ENCODE data around the gene BTBD9. TPM values are rescaled to one million over a fixed set of nuclear protein-coding genes. Genes with fewer than 3 reads are reported as not detected.
"Not testable (repeated sequence)": the region's sequence is repeated elsewhere in the genome, so short reads cannot be mapped to it uniquely, and the experiment has no call there.

BTBD9 gene
- polyA plus RNA-seq, 1 donor, result 7.7 TPM

DNA sequence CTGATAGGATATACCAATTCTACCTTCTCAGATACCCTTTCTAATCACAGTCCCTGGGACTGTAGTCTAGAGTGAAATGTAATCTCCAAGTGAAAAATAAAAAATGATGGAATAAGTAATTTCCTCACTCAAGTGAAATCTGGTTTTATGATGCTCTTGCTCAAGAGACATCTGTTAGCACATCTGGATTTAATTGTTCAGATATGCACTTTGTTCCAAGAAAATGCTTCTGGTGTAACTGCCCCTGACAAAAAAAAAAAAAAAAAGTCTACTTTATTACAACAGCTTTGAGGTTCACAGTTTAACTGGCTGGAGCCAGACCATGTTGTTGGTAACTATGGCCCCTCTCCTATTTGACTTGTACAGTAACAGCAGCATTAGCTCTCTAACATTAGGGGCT lies 251.8 kb downstream of the BTBD9 start:
- DNase-seq (ENCODE audit: low read depth), result peak; percentile 65

DNA sequence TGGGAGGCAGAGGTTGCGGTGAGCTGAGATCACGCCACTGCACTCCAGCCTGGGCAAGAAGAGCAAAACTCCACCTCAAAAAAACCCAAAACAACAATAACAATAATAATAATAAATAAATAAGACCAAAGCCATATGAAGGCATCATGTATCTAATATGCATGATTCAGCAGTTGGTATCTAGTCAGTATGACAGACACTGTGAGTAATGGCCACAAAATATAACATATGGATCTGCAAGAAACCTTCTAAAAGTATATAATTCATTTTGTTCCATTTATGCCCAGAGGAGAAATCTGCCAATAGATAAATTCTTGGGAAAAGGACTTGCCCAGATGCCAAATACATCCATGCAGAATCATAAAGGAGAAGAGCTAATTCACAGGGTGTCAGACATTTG lies 252.3 kb downstream of the BTBD9 start:
- DNase-seq (ENCODE audit: low read depth), result no peak

DNA sequence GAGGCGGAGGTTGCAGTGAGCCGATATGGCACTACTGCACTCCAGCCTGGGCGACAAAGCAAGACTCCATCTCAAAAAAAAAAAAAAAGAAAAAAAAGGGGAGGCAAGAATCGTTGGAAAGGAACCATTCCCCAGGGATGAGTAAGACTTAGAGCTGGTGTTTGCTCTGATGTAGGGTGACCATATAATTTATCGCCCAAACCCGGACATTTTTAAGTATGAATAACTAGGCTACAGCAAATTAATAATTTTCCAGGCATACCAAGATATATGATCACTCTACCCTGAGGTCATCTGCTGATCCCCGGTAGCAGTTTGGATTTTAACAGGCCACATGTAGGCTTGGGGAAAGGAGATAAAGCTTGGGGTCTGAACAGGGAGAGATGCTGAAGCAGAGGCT lies 260.9 kb downstream of the BTBD9 start:
- DNase-seq (ENCODE audit: low read depth), result no peak

DNA sequence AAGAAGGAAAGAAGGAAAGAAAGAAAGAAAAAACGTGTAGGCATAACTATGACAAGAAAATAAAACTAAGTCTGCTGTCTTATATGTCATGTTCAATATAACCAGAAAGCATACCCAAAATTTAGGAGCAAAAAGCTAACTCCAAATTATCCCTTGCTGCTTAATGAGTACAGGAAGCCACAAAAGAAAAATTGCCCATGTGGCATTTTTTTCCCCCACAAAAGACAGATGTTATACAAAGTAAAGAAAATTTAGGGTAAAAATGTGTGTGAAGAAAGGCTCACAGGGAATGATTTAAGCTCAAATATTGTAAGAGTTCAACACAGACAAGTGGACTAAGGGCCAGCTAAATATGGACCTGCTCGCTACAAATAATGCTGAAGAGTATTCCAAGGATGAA lies 263.8 kb downstream of the BTBD9 start:
- DNase-seq (ENCODE audit: low read depth), result no peak

DNA sequence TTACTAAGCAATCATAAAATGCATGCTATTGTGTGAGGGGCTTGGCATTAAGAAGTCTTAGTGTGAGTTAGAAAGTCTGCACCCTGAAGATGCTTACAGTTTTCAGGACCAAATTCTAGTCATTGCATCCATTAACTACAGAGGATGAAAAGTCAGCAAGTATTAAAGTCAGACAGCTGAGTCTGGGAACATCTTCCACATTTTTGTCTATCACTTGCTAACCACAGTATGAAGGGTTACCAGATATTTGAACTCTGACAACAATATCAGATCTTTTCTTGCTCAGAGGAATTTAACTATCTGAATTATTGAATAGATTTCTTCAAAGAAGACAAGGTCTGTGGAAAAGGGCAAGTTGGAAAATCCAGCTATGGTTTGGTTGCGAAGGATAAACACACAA lies 264.4 kb downstream of the BTBD9 start:
- DNase-seq (ENCODE audit: low read depth), result no peak

DNA sequence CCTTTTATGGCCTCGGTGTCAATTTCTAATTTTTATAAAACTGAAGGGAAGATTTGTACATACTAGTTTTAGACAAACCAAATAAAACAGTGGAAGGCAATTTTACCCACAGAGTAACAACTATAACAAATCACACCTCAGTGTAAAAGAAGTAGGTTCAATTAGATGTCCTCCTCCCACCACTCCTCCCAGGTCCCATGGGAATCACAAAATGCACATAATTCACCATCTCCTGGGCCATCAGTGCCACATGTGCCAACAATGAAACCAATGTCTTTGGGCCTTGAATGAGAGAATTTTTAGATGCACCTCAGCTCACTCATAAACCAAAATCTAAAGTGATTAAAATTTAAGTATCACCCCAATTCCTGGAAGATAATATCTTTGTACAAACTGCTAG lies 267.8 kb downstream of the BTBD9 start:
- no peak for DNase-seq (ENCODE audit: low read depth)

DNA sequence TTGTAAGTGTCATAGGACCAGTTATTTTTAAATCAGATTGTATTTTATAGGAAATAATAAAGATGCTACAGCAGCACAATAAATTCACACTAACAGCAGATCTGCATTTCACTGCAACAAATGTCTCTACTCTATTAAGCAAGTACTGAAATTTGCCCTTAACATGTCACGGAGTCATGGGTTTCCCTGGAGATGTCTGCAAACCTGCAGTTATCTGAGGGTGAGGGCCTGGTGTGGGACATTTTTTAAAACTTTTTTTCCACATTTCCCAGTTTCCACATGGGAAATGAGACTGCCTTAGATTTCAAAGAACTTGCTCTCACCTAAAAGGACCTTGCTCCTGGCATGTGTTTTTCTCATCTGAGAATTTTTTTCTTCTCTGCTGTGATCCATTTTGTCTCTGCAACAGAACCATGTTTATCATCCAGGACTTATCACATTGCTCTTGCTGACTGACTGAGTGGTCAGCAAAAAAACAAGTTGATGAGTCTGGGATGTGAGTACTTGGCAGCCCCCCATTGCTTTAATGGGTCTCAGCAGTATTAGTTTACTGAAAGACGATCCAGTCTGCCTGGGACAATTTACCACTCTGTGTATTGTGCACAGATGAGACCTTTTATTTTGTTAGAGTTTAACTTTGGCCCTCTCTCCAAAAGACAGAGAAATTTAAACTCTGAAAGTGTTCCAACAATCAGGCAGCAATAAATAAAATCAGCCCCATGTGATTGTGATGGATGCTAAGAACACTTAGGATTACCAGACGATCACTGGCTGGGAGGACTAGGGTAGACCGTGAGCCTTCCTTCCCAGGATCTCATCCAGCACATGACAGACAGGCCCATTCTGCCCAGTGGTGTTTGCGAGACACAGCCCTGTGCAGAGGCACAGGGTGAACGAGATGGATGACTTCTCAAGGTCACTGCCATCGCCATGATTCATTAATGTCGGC lies 268.8 kb downstream of the BTBD9 start:
- DNase-seq (ENCODE audit: low read depth), result no peak

DNA sequence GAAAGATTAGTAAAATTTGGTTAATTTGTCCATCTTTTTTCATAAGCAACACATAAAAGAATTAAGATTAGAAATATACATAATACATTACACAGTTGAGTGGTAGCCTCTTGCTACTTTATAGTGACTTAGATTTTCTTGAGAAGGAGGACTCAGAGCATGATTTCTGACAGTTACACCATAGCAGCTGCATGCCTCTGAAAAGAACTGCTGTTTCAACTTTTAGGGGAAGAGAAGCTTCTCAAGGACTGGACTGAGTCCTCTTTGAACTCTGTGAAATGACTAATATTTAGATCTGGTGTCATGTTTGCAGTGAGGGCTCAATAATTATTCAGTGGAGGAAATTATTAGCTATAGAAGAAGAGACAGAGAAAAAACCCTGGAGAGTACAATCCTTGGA lies 272.5 kb downstream of the BTBD9 start:
- DNase-seq (ENCODE audit: low read depth), result no peak

DNA sequence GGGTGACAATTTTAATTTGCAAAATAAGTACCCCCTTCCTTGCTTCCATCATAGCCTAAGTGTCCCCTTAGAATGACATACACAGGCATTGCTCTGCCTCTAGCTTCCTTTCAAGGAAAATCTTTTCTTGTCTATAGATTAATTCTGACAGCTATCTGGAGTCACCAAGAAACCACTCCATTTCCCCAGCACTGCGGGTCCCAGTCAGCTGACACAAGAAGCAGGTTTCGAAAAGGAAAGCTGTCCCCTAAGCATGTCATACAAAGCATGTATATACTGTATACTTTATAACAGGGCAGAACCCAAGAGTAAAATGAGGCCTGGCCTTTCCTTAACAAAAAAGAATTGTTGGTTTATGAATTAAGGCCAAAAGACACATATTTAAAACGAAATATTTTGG lies 273.5 kb downstream of the BTBD9 start:
- no peak for DNase-seq (ENCODE audit: low read depth)

DNA sequence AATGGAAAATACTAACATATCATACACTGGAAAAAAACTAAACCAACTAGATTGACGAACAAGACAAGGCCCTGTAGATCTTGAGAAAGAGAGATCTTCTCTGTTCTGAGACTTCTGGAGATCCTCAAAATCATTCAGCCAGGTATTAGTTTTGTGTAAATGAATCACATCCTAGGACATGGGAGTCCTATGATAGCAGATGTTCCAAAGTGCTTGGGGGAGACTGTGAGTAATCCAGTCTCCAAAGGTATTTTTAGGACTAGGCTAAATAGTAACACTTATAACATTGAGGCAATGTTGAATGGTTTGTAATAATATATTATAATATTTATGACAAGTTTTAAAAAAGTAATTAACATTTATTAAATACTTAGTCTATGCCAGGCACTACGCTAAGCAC lies 275.0 kb downstream of the BTBD9 start:
- DNase-seq (ENCODE audit: low read depth), result no peak

DNA sequence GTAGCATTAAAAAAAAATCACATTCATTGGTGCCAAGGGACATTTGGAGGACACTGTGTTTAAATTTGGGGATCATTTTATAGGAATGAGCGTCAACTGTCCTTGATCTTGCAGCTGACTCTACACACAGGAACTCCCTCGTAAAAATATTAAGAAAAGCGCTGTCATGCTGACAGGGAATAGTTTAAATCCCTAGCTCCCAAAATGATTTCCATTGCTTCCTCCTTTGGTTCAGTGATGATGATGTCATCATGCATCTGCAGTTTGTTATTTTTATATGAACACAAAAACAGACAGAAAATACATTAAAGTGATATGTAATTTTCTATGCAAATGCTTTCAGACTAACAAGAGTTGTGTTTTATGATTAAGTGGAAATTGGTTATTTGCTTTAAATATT lies 275.6 kb downstream of the BTBD9 start:
- peak; percentile 66 for DNase-seq (ENCODE audit: low read depth)

DNA sequence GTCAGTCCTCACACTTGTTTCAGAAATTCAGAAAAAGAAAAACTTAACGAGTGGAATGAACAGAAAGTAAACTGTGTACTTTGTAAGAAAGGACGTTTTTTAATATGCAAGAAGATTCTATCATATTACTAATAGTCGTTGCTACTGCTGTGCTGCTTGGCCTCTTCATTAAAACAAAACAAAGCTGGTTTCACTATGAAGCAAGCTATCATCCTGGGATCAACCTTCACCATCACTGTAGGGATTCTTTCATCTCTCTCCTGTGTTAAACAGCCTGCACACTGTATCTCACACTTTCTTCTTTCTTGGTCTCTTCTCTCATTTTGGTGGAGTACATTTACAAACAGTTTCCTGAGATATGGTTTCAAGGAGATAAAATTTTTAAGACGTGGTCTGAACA lies 284.2 kb downstream of the BTBD9 start:
- DNase-seq (ENCODE audit: low read depth), result no peak

DNA sequence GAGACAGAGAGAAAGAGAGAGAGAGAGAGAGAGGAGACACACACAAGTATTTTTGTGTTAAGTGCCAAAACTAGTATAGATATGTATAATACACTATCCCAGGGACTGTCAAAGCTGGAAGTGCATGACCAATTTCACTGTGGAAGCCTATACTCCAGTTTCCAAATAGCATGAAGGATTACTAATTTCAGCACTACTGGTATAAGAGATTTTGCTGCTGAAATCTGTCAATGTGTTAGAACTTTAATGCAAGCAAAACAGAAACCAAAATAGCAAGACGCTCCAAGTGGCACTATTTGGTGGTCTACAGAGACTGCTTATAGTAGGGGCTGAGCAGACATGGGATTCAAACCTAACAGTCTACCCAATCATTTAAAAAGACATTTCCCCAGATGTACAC lies 284.8 kb downstream of the BTBD9 start:
- DNase-seq (ENCODE audit: low read depth), result no peak

DNA sequence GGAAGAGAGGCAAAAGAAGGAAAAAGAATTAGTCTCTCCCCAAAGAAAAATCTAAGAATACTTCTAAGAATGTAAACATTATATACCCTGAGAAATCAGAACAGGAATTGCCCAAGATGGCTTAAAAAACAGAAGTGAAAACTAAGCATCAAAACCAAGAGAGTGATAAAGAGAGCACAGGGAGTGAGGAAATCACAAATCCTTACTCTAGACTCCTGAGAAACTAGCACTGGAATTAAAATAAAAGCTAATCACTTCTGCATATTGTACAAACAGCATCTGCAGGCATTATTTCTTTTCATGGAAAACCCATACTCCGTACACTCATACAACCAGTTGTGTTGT lies 285.7 kb downstream of the BTBD9 start:
- no peak for DNase-seq (ENCODE audit: low read depth)

DNA sequence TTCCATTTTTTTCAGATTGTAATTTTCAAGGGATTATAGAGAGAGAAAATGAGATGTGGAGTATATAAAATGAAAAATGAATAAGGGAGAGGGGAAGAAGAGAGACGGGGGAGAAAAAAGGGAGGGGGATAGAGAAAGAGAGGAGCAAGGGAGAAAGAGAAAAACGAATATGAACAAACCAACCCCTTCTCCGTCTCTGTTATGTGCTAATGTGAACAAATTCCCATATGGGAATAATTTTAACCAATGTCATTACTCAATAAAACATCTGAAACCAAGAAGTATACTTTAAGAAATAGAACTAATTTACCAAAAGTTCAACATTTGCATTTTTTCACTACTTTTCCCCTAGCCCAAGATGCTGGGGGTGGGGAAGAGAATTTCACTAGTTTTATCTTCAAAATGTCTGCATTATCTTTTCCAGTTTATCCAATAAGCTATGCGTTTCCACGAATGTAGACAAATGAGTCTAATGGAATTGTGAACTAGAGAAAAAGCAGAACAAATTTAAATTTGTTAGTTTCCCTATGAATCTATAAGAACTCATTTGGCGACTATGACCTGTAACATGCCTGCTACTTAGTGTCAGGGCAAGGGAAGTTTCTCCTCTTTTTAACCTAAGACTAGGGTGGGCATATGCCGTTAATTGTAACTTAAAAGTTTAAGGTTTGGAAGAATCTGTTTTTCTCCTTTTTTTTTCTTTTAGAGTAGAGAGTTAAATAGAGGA lies 286.3 kb downstream of the BTBD9 start:
- no peak for DNase-seq (ENCODE audit: low read depth)

DNA sequence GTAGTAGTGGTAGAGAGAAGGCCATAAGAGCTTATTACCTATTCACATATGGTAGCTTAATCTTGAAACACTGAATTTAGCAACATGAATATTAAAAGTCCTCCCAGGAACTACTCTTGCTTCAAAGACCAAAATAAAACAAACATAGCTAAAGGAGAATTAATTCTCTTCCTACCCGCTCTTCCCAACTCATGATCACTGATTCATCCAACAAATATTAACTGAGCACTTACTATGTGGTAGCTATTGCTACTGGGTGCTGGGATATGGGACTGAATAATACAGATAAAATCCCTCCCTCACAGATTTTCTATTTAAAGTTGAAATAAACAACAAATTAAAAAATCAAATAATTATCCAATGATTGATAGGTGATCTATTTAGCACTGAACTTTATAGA lies 287.1 kb downstream of the BTBD9 start:
- DNase-seq (ENCODE audit: low read depth), result no peak

DNA sequence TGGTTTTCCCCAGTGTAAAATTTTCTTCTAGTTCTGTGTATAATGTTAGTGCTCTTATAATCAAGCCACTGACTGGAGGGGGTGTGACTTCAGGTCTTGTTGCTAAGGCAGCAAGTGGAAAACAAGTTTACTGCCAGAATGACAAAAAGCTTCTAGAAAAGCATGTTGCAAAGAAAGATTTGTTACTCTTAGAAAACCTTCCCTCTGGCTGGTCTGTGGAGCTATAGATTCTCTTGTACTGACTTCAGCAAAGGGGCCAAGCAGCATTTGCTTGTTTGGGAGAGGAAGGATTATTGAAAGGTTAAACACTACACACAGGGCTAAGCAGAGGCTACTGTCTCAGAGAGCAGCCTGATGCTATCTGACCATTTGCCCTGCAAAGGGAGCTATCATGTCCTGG lies 288.8 kb downstream of the BTBD9 start:
- peak; percentile 61 for DNase-seq (ENCODE audit: low read depth)

DNA sequence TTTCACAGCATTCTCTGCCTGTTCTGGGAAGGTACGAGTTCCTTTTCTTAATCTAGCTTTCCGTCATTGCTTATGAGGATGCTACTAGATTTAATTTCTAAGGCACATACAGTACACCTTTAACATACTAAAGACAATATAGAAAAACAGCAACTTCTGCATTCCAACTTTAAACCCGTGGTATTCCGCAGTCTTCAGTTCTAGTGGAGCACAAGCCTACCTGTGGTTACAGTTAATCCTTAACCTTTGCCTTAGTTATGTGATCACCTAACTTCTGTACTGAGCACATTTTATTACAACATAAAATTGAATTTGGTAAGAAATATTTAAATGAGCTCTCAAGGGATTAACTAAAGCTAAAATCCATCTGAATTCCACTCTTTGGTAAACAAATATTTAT lies 289.5 kb downstream of the BTBD9 start:
- DNase-seq (ENCODE audit: low read depth), result no peak

DNA sequence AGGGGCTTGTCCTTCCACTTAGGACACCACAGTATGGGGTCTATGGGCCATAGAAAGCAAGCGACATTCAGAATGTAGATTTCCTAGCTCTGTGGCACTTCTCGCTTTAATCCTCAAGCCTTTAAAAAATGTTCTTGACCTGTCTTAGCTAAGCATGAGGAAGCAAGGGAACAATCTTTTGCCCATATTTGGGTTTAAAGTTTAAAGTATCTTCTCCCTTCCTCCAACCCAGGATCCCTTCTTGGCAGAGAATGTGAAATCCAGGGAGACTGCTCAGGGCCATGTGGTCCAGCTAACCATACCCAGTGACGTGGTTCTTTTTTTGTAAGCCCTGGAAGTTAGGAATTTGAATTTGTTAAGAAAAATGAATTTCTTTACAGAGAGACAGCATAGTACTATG lies 289.9 kb downstream of the BTBD9 start:
- DNase-seq (ENCODE audit: low read depth), result no peak

DNA sequence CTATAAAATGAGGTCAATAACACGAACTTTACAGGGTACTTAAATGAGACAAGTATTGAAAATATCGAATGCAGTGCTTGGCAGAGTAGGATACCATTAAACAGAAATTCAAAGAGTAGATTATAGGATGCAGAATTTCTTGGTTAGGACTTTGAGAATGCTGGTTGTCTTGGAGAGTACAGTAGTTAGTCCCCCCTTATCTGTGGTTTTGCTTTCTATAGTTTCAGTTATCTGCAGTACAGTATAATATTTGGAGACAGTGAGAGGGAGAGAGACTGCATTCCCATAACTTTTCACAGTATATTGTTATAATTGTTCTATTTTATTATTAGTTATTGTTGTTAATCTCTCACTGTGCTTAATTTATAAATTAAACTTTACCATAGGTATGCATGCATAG lies 290.5 kb downstream of the BTBD9 start:
- no peak for DNase-seq (ENCODE audit: low read depth)

DNA sequence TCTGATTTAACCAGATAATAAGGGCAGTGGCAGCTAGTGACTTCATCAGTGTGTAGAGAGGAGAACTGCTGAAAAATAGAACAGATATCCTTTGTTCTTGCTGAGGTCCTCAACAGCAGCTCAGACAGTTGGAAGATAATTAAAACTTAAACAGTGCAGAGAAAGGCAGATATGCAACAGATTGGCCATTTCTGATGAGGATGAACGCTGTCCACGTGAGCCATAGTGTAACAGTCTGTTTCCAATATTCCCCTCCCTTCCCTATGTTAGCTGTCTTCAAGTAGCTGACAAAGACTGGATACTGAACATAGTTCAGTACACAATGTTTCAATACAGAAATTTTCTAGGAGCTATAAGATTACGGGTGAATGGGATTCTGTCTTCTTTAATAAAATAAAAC lies 291.4 kb downstream of the BTBD9 start:
- no peak for DNase-seq (ENCODE audit: low read depth)

DNA sequence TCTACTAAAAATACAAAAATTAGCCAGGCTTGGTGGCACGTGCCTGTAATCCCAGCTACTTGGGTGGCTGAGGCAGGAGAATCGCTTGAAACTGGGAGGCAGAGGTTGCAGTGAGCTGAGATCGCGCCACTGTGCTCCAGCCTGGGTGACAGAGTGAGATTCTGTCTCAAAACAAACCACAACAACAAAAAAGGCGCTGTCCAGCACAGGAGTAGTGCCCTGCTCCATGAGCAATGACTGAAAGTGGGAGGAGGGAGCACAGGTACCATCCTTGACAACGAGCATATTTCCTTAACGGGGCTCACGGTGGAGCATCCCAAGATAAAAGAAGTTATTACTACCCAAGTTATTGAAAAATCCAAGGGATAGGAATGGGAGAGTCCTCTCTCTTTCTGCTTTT lies 291.9 kb downstream of the BTBD9 start:
- not testable (repeated sequence) for DNase-seq (ENCODE audit: low read depth)
